SU-DHL-6 (cell line): ENCODE results near the gene RAI14.

Experiments
- H2AFZ ChIP-seq: fragments of 200-600 bp; sonication (generic); 2 replicates; pipeline ENCODE4 v1.6.1; 2014; ENCODE audit warnings: low read depth, mild to moderate bottlenecking, moderate library complexity, mixed read lengths, antibody characterized with exemption, low read length; ENCODE audit not compliant: severe bottlenecking
- H3F3A ChIP-seq: fragments of 200-600 bp; shearing (Covaris generic); 2 replicates; pipeline ENCODE4 v1.6.0; 2016; ENCODE audit warnings: antibody characterized with exemption, mild to moderate bottlenecking; ENCODE audit not compliant: insufficient read depth
- H3K27ac ChIP-seq: fragments of 200-600 bp; sonication (generic); 2 replicates; pipeline ENCODE4 v1.5.1; 2016; ENCODE audit warnings: low read depth, mild to moderate bottlenecking, low read length, moderate library complexity, mixed read lengths
- H3K27me3 ChIP-seq: fragments of 200-600 bp; sonication (generic), shearing (Covaris generic); 2 replicates; pipeline ENCODE4 v1.6.0; 2014; ENCODE audit warnings: mild to moderate bottlenecking, low read length
- H3K36me3 ChIP-seq: fragments of 200-600 bp; sonication (generic); 2 replicates; pipeline ENCODE4 v1.6.1; 2014; ENCODE audit warnings: mild to moderate bottlenecking, low read length, mixed read lengths
- H3K4me2 ChIP-seq: fragments of 300-600, 200-600 bp; shearing (Covaris generic), sonication (generic); 2 replicates; pipeline ENCODE4 v1.6.0; 2014; ENCODE audit warnings: low read length, low read depth, mild to moderate bottlenecking; ENCODE audit not compliant: poor library complexity, severe bottlenecking
- H3K4me3 ChIP-seq: fragments of 200-600 bp; sonication (generic); 2 replicates; pipeline ENCODE4 v1.5.1; 2014; ENCODE audit warnings: antibody characterized with exemption, low read length, mild to moderate bottlenecking, mixed read lengths; ENCODE audit not compliant: insufficient read depth, poor library complexity, severe bottlenecking
- H3K79me2 ChIP-seq: fragments of 200-600 bp; sonication (generic); 2 replicates; pipeline ENCODE4 v1.6.1; 2014; ENCODE audit warnings: mild to moderate bottlenecking, low read length, moderate library complexity; ENCODE audit not compliant: insufficient read depth
- H3K9ac ChIP-seq: fragments of 200-600 bp; sonication (generic); 2 replicates; pipeline ENCODE4 v1.7.0; 2014; ENCODE audit warnings: mild to moderate bottlenecking, low read length
- H3K9me2 ChIP-seq: fragments of 200-600 bp; sonication (generic); replicated peaks from 2 replicates; pipeline ENCODE4 v1.6.1; 2014; ENCODE audit warnings: low read length; ENCODE audit not compliant: insufficient read depth
- H3K9me3 ChIP-seq: fragments of 200-600 bp; sonication (generic); 2 replicates; pipeline ENCODE4 v1.6.1; 2014; ENCODE audit warnings: low read length, mixed read lengths; ENCODE audit not compliant: insufficient read depth
- H4K20me1 ChIP-seq: fragments of 200-600 bp; sonication (generic); 2 replicates; pipeline ENCODE4 v1.6.1; 2014; ENCODE audit warnings: low read depth, mild to moderate bottlenecking, antibody characterized with exemption, low read length, moderate library complexity, mixed read lengths
- CTCF ChIP-seq: fragments of 200-600 bp; sonication (generic); IDR thresholded peaks from one replicate; pipeline ENCODE4 v1.5.1; 2017; ENCODE audit warnings: antibody characterized with exemption, mild to moderate bottlenecking, low read length, moderate library complexity; ENCODE audit not compliant: insufficient read depth, poor library complexity, severe bottlenecking
- EZH2phosphoT487 ChIP-seq: fragments of 200-600 bp; sonication (generic), shearing (Covaris generic); conservative IDR thresholded peaks from 2 replicates; pipeline ENCODE4 v1.6.1; 2018; ENCODE audit warnings: mild to moderate bottlenecking, antibody characterized with exemption, low read length, moderate library complexity, mixed read lengths

Gene RAI14

GRCh38 chr5:34857894-34858293 lies 201.8 kb downstream of the RAI14 start:
- H3K27me3 ChIP-seq = no peaks in the 10 kb centered on the region
- H3K4me3 ChIP-seq = no peak overlapping the region
- no peaks in the 10 kb centered on the region for H3F3A ChIP-seq
- H3K9ac ChIP-seq = no peak overlapping the region
- H4K20me1 ChIP-seq = no peaks in the 10 kb centered on the region
- H3K9me2 ChIP-seq = no peaks in the 10 kb centered on the region; the same call in 1 of the 2 replicates
- no peak overlapping the region for H3K4me2 ChIP-seq
- H3K9me3 ChIP-seq = no peaks in the 10 kb centered on the region
- H3K79me2 ChIP-seq = no peaks in the 10 kb centered on the region
- TF ChIP-seq CTCF (no peak), EZH2phosphoT487 (no peak)
- H3K36me3 ChIP-seq = no peaks in the 10 kb centered on the region
- no peak overlapping the region for H2AFZ ChIP-seq
- H3K27ac ChIP-seq = no peak overlapping the region

- Histone ChIP-seq H3K9me3 (no peaks in the 10 kb centered on the region), H3K4me2 (no peak overlapping the region), H3K27ac (no peak overlapping the region), H3K27me3 (no peaks in the 10 kb centered on the region), H2AFZ (no peak overlapping the region), H3K36me3 (no peaks in the 10 kb centered on the region), H3K9ac (no peak overlapping the region), H3K79me2 (no peaks in the 10 kb centered on the region), H3K9me2 (no peaks in the 10 kb centered on the region; the same call in 1 of the 2 replicates), H3F3A (no peaks in the 10 kb centered on the region), H4K20me1 (no peaks in the 10 kb centered on the region), H3K4me3 (no peak overlapping the region)
- TF ChIP-seq EZH2phosphoT487 (no peak), CTCF (no peak)
Observed at GRCh38 chr5:34858790-34859189, 202.7 kb downstream of the RAI14 start.

- no peaks in the 10 kb centered on the region for H3K27me3 ChIP-seq
- H2AFZ ChIP-seq = no peak overlapping the region
- TF ChIP-seq EZH2phosphoT487 (no peak), CTCF (no peak)
- H3K4me3 ChIP-seq = no peak overlapping the region
- H3K79me2 ChIP-seq = no peaks in the 10 kb centered on the region
- H3K36me3 ChIP-seq = no peaks in the 10 kb centered on the region
- H4K20me1 ChIP-seq = no peaks in the 10 kb centered on the region
- no peaks in the 10 kb centered on the region; the same call in 1 of the 2 replicates for H3K9me2 ChIP-seq
- H3F3A ChIP-seq = no peaks in the 10 kb centered on the region
- H3K9ac ChIP-seq = no peak overlapping the region
- no peak overlapping the region for H3K4me2 ChIP-seq
- no peak overlapping the region for H3K27ac ChIP-seq
- H3K9me3 ChIP-seq = no peaks in the 10 kb centered on the region
Observed at GRCh38 chr5:34859253-34859652, 203.1 kb downstream of the RAI14 start.
